Measurements from ENCODE around the gene MITF.
A peak's percentile ranks its signal among the peaks of the same experiment; 100 is the strongest.

The MITF gene

GRCh38 chr3:69941037-69941436, 201.8 kb downstream of the MITF start:
- TF ChIP-seq CTCF (IDR thresholded peaks at IDR 0.05; ENCODE audit: low read depth, low read length, missing control alignments), result no peak
- DNase-seq (ENCODE audit: extremely low read depth, low read depth), result no peak
- H3K4me3 ChIP-seq (replicated peaks; ENCODE audit: low read depth, low read length), result no peak overlapping the region

GRCh38 chr3:69941439-69942176, 202.3 kb downstream of the MITF start:
- no peak for TF ChIP-seq CTCF (IDR thresholded peaks at IDR 0.05; ENCODE audit: low read depth, low read length, missing control alignments)
- DNase-seq (ENCODE audit: extremely low read depth, low read depth), result no peak
- H3K4me3 ChIP-seq (replicated peaks; ENCODE audit: low read depth, low read length), result no peak overlapping the region

GRCh38 chr3:69944931-69945493, 205.7 kb downstream of the MITF start:
- H3K4me3 ChIP-seq (replicated peaks; ENCODE audit: low read depth, low read length), result no peak overlapping the region
- TF ChIP-seq CTCF (IDR thresholded peaks at IDR 0.05; ENCODE audit: low read depth, low read length, missing control alignments), result no peak
- no peak for DNase-seq (ENCODE audit: extremely low read depth, low read depth)

- H3K4me3 ChIP-seq (replicated peaks; ENCODE audit: low read depth, low read length), result no peak overlapping the region
- peak; percentile 19 for DNase-seq (ENCODE audit: extremely low read depth, low read depth)
- peak; percentile 32 for TF ChIP-seq CTCF (IDR thresholded peaks at IDR 0.05; ENCODE audit: low read depth, low read length, missing control alignments)
Measured at GRCh38 chr3:69948246-69948862, 209.1 kb downstream of the MITF start.

GRCh38 chr3:69951616-69952015, 212.4 kb downstream of the MITF start:
- H3K4me3 ChIP-seq (replicated peaks; ENCODE audit: low read depth, low read length), result no peak overlapping the region
- TF ChIP-seq CTCF (IDR thresholded peaks at IDR 0.05; ENCODE audit: low read depth, low read length, missing control alignments), result no peak
- no peak for DNase-seq (ENCODE audit: extremely low read depth, low read depth)

- no peak overlapping the region for H3K4me3 ChIP-seq (replicated peaks; ENCODE audit: low read depth, low read length)
- TF ChIP-seq CTCF (IDR thresholded peaks at IDR 0.05; ENCODE audit: low read depth, low read length, missing control alignments), result no peak
- DNase-seq (ENCODE audit: extremely low read depth, low read depth), result no peak
Measured at GRCh38 chr3:69959581-69959980, 220.3 kb downstream of the MITF start.
